ENCODE results near the gene ADM5.
"Not testable (repeated sequence)": the region's sequence is repeated elsewhere in the genome, so short reads cannot be mapped to it uniquely, and the experiment has no call there.

ADM5 gene

DNA sequence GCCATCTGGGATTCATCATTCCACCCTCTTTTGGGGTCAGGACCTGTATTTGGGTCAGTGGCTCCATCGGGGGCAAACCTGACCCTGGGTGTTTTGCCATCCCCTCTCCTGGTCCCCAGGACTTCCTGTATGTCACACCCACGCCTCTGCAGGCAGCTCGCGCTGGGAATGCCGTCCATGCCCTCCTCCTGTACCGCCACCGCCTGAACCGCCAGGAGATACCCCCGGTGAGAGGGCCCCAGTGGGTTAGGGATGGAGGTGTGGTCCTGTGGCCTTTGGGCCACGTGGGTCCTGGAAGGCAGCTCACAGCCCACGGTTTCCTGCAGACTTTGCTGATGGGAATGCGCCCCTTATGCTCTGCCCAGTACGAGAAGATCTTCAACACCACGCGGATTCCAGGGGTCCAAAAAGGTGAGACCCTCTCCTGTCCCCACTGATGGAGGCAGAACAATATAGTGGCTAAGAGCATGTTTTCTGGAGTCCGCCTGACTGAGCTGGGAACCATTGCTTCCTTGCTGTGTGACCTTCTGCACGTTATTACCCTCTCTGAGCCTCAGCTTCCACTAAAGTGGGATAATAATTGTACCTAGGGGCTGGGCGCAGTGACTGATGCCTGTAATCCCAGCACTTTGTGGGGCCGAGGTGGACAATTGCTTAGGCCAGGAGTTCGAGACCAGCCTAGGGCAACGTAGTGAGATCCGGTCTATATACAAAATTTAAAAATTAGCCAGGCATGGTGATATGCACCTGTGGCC is 15.7 kb downstream of the ADM5 start:
- DNase-seq: no peak

DNA sequence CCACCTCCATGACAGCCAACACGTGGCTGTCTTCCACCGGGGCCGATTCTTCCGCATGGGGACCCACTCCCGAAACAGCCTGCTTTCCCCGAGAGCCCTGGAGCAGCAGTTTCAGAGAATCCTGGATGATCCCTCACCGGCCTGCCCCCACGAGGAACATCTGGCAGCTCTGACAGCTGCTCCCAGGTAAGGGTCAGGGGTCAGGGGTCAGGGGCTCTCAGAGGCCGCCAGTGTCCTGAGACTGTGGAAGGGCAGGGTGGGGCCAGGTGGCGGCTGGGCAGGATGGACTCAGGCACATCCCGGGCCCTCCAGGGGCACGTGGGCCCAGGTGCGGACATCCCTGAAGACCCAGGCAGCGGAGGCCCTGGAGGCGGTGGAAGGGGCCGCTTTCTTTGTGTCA is 16.5 kb downstream of the ADM5 start:
- DNase-seq: no peak

DNA sequence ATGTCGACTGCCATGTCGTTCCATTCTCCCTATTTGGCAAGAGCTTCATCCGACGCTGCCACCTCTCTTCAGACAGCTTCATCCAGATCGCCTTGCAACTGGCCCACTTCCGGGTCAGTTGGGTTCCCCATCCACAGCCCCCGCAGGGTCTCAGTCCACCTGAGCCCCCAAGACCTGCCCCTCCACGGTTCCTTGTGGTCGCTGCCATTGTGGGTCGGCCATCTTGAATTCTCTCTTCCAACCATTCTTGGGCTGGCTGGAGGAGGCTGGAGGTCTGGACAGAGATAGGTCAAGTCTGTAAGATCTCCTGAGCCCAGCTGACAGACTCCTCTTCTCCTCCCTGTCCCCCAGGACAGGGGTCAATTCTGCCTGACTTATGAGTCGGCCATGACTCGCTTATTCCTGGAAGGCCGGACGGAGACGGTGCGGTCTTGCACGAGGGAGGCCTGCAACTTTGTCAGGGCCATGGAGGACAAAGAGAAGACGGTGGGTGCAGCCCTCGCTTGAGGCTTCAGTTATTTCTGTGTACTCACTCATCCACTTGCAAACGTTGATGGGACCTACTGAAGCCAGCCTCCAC is 21.1 kb downstream of the ADM5 start:
- no peak for DNase-seq

DNA sequence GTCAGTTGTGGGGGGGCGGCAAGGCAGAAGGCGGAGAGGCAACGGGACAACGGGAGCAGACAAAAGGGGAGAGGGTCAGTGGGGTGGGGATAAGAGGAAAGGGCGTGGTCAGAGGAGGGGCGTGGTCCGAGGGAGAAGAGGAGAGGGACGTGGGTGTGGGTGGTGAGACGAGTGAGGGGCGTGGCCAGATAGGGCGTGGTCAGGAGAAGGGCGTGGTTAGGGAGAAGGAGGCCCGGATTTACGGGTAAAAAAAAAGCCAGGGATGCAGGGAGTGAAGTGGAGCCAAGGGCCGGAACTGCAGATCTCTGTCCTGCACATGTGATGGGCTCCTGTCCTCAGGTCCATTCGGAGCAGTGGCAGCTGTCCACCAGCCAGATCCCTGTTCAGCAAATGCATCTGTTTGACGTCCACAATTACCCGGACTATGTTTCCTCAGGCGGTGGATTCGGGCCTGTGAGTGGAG is 23.0 kb downstream of the ADM5 start:
- no peak for DNase-seq

DNA sequence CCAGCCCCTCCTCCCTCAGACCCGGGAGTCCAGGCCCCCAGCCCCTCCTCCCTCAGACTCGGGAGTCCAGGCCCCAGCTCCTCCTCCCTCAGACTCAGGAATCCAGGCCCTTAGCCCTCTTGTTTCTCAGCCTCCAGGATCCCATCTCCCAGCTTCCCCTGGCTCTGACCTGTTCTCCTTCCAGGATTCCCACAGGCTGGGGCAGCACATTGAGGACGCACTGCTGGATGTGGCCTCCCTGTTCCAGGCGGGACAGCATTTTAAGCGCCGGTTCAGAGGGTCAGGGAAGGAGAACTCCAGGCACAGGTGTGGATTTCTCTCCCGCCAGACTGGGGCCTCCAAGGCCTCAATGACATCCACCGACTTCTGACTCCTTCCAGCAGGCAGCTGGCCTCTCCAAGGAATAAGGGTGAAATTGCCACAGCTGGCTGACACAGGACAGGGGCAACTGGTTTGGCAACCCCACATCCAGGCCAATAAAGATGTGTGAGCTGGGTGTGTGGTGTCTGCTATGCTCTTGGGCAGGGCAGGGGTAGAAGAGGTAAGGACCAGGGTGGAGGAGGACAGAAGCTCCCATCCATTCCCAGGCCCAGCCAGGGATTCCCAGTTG is 23.9 kb downstream of the ADM5 start:
- DNase-seq: no peak

DNA sequence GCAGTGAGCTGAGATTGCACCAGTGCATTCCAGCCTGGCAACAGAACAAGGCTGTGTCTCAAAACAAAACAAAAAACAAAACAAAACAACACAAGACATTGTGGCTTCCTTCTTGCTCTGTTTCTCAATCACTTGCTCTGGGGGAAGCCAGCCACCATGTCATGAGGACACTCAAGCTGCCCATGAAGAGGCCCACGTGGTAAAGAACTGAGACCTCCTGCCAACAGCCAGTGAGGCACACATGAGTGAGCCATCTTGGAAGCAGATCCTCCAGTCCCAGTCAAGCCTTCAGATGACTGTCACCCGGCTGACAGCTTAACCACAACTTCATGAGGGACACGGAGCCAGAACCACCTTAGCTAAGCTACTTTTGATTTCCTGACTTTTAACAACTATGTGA is 26.8 kb downstream of the ADM5 start:
- DNase-seq: no peak

DNA sequence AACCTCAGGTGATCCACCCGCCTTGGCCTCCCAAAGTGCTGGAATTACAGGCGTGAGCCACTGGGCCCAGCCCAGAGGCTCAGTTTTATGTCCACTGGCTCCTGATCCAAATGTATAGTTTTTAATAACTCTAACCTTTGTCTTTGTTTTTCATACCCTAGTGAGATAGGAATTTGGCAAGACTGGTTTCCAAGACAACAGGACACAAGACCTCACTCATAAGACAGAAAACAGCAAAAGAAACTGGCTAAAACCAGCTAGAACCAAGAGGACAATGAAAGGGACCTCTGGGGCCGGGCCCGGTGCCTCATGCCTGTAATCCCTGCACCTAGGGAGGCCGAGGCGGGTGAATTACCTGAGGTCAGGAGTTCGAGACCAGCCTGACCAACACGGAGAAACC is 29.1 kb downstream of the ADM5 start:
- DNase-seq: no peak

DNA sequence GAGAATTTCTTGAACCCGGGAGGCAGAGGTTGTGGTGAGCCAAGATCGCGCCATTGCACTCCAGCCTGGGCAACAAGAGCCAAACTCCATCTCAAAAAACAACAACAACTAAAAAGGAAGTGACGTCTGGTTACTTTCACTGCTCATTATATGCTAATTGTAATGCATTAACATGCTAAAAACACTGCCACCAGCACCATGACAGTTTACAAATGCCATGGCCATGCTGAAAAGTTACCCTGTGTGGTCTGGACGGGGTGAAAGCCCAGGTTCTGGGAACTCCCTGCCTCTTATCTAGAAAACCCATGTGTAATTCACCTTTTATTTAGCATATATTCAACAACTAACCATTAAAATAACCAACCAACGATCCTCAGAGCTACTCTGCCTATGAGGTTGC is 29.6 kb downstream of the ADM5 start:
- no peak for DNase-seq

DNA sequence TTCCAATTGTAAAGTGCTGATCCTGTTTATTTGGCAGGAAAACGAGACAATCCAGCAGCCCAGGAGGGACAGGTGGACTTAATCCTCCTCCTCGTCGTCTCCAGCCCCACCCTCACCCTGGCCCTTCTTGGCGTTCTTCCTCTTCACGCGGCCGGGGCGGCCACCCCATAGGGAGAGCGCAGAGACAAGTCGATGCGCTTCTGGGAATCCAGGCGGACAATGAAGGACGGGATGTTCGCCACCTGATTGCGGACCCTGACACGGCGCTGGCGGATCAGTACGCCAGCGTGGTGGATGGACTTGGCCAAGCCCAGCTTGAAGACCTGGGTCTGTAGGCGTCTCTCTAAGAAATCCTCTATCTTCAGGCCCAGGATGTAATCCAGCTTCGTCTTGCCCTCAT is 30.0 kb downstream of the ADM5 start:
- DNase-seq: not testable (repeated sequence)

DNA sequence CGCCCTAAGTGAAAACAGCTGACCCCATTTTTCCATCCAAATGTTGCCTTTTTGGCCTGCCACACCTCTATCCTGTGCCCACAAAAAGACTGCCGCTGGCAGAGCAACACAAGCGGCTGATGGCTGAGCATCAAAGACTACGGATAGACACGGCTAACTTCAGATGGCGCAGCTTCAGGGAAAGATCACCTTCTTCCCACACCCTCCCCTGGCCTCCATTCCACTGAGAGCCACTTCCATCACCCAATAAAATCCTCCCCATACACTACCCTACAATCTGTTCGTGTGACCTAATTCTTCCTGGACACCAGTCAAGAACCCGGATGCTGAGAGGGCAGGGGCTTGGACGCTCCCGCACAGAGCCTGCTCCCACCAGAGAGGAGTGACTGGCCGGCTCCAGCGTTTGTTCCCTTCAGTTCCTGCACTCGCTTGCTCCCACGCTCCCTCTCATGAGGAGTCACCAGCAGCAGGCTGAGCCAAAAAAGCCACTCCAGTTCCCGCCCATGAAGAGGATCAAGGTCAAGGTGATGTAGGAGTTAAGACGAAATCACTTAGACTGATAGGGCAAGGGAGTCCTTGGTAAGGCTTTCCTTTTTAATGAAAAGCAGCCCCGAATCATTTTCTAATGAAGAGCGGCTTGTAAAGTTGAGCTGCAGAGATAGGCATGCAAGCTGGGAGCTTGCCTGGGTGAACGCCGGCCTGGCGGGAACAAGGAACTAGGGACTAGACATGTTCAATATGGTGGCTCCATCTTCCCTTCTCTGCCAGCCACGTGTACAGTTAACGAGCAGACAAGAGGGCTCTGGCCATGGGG is 38.0 kb downstream of the ADM5 start:
- no peak for DNase-seq

DNA sequence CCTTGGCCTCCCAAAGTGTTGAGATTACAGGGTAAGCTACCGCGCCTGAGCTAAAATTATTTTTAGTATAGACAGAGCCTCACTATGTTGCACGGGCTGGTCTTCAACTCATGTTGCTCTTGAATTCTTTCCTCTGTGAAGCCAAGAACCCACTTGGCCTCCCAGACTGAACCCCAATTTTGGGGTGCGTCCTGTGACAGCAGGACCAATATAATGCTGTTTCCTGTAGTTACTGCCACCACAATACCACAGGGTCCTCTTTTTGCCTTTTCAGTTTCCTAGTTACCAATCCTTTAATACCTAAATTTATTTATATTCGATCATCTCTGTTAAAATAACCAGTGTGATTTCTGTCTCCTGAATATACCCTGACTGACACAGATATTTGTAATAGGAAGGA is 40.8 kb downstream of the ADM5 start:
- no peak for DNase-seq

DNA sequence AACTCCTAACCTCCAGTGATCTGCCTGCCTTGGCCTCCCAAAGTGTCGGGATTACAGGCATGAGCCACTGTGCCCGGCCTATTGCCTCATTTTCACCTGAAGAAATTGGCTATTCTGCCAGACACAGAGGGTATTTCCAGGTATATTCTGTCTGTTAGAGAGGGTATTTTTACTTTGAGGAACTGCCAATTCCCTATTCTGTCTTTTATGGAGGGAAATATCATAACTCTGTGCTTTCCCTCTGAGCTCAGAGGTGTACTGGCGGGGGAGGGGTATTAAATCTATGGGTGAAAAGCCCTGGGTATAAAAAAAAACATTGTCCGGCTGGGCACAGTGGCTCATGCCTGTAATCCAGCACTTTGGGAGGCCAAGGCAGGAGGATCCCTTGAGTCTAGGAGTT is 48.9 kb downstream of the ADM5 start:
- DNase-seq: no peak

DNA sequence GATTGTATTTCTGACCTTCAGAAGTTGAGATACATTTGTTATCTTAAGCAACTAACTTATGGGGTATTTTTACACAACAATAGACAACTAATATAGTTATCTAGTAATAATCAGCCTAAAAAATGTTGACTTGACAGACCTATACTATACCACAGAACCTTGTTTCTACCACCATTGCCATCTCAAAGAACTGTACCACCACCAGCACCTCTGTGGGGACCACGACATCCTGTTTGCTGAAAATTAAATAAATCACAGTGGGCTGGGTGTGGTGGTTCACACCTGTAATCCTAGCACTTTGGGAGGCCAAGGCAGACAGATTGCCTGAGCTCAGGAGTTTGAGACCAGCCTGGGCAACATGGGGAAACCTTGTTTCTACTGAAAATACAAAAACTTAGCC is 49.7 kb downstream of the ADM5 start:
- no peak for DNase-seq

DNA sequence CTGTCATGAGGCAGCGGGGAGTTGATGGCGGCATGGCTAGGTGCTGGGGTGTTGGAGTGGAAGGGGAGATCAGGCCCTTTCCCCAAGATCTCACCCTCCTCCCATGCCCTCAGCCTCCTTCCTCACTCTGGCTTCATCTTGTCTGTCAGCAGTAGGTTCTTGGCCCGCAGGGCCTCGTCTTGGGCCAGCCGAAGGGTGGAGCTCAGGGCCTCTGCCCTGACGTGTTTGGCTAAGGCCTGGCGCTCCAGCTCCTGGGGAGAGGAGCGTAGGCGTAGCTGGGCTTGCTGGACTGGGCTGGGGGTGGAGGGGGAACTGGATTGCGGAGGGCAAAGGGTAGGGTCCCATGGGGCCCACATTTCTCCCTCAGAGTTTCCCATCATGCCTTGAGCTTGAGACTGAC is 50.5 kb downstream of the ADM5 start:
- no peak for DNase-seq
